HTR-8/SVneo (cell line): Measurements from ENCODE around the gene ERCC2.
"Not testable (repeated sequence)": the region's sequence is repeated elsewhere in the genome, so short reads cannot be mapped to it uniquely, and the experiment has no call there.

ENCODE experiments used
- DNase-seq: peaks from one replicate; pipeline ENCODE4 v3.0.0; 2011; ENCODE audit warnings: low spot score, mixed read lengths; ENCODE audit not compliant: insufficient read length
- FAIRE-seq: peaks from 2 replicates; lab custom pipeline; 2011; peaks lifted over from hg19 to GRCh38; lab: Jason Lieb, UNC

Gene ERCC2

DNA sequence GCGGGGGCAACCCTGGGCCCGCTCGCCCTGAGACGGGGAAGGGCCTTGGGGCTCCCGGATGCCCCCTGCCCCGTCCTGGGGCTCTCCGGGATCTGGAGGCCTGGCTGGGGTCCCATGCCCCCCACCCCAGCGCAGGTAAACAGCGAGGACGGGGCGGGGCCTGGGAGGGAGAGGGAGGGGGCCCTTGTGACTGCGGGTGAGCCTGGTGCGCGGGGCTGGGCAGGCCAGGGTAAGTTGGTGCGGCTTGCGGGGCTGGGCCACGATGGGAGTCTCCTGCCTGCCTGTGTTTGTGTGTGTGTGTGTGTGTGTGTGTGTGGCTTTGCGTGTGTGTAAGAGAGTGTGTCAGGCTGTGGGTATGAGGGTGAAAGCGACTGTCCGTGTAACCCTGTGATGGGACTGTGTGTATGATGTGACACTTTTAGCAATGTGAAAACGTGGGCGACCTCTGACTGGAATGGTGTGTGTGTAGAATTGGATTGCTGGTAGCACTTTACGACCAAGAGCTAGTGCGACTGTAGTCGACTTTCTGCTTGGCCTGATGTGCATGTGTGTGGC is 29.4 kb downstream of the ERCC2 start:
- DNase-seq (no peak), FAIRE-seq (no peak)

- DNase-seq (peak; percentile 44), FAIRE-seq (no peak)
These were observed 30.0 kb downstream of the ERCC2 start, which contains the start of gene KLC3 for GRCh38 chr19:45340232-45340898. TSS of gene KLC3 (plus strand) at chr19:45340750. CDS start at chr19:45345542, 4,792 bp downstream.

DNA sequence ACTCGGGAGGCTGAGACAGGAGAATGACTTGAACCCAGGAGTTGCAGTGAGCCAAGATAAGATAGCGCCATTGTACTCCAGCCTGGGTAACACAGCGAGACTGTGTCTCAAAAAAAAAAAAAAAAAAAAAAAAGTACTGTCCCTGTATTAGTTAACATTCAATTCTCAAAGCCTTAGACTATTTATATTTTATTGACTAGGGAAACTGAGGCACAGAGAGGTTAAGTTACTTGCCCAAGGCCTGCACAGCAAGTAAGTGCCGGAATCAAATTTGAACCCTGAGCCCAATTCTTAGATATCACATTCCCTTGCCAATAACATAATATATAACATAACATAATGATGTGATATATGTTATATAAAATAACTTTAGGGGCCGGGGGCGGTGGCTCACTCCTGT is 30.7 kb downstream of the ERCC2 start:
- no peak for FAIRE-seq

GRCh38 chr19:45336696-45337251 is 33.6 kb downstream of the ERCC2 start:
- no peak for FAIRE-seq
- DNase-seq: no peak

More for the DNA sequence above, 30.7 kb downstream of the ERCC2 start:
- DNase-seq: no peak

- not testable (repeated sequence) for DNase-seq, FAIRE-seq
These were observed 35.5 kb downstream of the ERCC2 start for GRCh38 chr19:45334881-45335280.

- DNase-seq (no peak), FAIRE-seq (no peak)
These were observed 36.6 kb downstream of the ERCC2 start for GRCh38 chr19:45333609-45334303.

GRCh38 chr19:45331411-45331810 is 39.0 kb downstream of the ERCC2 start:
- DNase-seq (no peak), FAIRE-seq (no peak)

- DNase-seq (no peak), FAIRE-seq (no peak)
These were observed 42.8 kb downstream of the ERCC2 start for GRCh38 chr19:45327404-45328143.

DNA sequence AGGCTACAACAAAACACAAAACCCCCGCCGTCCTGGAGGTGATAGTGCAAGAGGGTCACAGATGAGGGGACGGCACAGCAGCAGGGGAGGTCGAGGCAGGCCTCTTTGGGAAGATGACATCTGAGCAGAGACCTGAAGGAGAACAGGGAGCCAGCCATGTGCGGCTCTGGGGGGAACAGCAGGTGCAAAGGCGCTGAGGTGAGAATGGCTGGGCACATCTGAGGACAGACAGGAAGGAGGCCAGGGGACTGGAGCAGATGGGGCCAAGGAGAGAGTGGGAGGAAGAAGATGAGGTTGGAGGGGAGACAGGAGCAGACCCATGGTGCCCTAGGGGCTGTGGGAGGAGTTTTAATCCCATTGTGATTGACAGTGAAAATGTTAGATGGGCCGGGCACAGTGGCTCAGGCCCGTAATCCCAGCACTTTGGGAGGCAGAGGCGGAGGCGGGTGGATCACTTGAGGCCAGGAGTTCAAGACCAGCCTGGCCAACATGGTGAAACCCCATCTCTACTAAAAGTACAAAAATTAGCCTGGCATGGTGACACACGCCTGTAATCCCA is 45.9 kb downstream of the ERCC2 start:
- DNase-seq: no peak
- no peak for FAIRE-seq

- FAIRE-seq (no peak), DNase-seq (no peak)
These were observed 46.7 kb downstream of the ERCC2 start for GRCh38 chr19:45323671-45324081.

GRCh38 chr19:45322744-45323281 is 47.6 kb downstream of the ERCC2 start, which contains the start of gene CKM:
TSS of gene CKM (minus strand) at chr19:45322875. CDS start at chr19:45319713, 3,162 bp downstream.
- FAIRE-seq (no peak), DNase-seq (no peak)

GRCh38 chr19:45322311-45322710 is 48.1 kb downstream of the ERCC2 start:
- FAIRE-seq (no peak), DNase-seq (no peak)

DNA sequence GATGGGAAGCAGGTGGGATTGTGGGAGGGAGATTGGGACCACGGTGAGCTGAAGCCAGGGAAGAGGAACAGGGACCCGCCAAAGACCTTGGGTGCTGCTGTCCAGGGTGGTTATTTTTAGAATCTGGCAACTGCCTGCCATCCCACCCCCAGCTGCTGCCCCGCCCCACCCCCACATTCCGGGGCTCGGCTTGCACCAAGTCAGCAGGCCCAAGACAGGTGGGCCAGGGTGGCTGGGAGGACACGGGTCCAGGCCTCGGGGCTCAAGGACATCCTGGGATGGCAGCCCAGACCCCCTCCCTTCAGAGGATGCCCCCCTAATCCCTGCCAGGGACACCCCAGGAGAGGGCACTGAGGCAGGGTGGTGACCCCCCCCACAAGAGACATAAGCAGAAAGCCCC is 48.5 kb downstream of the ERCC2 start:
- DNase-seq (no peak), FAIRE-seq (no peak)

- FAIRE-seq: no peak
- DNase-seq: no peak
These were observed 49.2 kb downstream of the ERCC2 start for GRCh38 chr19:45320997-45321775.

DNA sequence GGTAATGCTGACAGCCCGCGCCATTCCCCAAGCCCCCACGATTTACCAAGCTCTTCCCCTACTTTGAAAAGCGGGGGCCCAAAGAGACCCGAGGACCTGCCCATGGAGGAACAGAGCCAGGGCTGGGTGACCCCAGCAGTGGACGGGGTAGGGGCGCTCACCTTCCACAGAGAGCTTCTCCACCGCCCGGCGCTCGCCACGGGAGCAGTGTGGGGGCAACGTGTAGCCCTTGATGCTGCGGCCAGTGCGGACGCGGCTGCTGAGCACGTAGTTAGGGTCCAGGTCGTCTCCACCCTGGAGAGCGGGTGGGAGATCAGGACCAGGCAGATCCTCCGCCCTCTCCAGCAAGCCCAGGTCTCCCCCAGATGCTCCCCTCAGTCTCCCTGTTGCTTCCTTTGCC is 55.1 kb downstream of the ERCC2 start:
- no peak for FAIRE-seq

GRCh38 chr19:45314708-45315245 is 55.6 kb downstream of the ERCC2 start:
- DNase-seq (no peak), FAIRE-seq (no peak)

More for the DNA sequence above, 55.1 kb downstream of the ERCC2 start:
- DNase-seq: no peak

- not testable (repeated sequence) for DNase-seq, FAIRE-seq
These were observed 58.1 kb downstream of the ERCC2 start for GRCh38 chr19:45312285-45312684.

DNA sequence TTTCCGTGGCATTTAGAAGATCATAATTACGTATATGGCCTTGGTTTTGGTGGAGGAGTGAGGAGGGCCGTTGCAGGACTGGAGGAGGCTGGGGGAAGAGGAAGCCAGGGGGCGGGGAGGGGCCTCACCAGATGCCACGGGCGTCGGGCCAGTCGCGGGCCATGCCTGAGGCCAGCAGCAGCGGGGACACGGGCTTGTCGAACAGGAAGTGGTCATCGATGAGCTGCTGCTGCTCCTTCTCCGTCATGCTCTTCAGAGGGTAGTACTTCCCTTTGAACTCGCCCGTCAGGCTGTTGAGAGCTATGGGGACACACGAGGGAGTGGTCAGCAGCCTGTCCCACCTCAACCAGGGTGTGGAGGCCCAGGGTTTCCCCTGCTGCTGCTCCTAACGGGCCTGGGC is 58.8 kb downstream of the ERCC2 start:
- FAIRE-seq: no peak

GRCh38 chr19:45309322-45309721 is 61.1 kb downstream of the ERCC2 start:
- not testable (repeated sequence) for FAIRE-seq, DNase-seq

More for the DNA sequence above, 58.8 kb downstream of the ERCC2 start:
- no peak for DNase-seq
